ENCODE measurements around the gene PRKCH. TPM values are rescaled to one million over a fixed set of nuclear protein-coding genes. Genes with fewer than 3 reads are reported as not detected.

PRKCH gene
- total RNA-seq, 6 experiments from 2014 or later, result 5.0 to 12.1 (median 8.8) TPM

- Histone ChIP-seq H3K27me3 (no peaks in the 10 kb centered on the region), H3K4me3 (no peak overlapping the region), H3K9me3 (no peaks in the 10 kb centered on the region), H3K36me3 (no peaks in the 10 kb centered on the region), H3K27ac (no peak overlapping the region), H3K4me1 (no peaks in the 10 kb centered on the region)
- 33% methylated on average over 3 of the region's 3 CpGs for WGBS (ENCODE audit: insufficient coverage, low coverage, low lambda C conversion rate, missing lambda C conversion rate)
- TF ChIP-seq POLR2A (IDR thresholded peaks at IDR 0.05), result no peak
- TF ChIP-seq, protein P1, sequence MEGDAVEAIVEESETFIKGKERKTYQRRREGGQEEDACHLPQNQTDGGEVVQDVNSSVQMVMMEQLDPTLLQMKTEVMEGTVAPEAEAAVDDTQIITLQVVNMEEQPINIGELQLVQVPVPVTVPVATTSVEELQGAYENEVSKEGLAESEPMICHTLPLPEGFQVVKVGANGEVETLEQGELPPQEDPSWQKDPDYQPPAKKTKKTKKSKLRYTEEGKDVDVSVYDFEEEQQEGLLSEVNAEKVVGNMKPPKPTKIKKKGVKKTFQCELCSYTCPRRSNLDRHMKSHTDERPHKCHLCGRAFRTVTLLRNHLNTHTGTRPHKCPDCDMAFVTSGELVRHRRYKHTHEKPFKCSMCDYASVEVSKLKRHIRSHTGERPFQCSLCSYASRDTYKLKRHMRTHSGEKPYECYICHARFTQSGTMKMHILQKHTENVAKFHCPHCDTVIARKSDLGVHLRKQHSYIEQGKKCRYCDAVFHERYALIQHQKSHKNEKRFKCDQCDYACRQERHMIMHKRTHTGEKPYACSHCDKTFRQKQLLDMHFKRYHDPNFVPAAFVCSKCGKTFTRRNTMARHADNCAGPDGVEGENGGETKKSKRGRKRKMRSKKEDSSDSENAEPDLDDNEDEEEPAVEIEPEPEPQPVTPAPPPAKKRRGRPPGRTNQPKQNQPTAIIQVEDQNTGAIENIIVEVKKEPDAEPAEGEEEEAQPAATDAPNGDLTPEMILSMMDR (IDR thresholded peaks at IDR 0.05), result no peak
- intact Hi-C loops (cut with DNase I), result no loop called here
- peak in 1 of 4 donors; percentile 14 for ATAC-seq
- DNase-seq, result no peak
Observed at GRCh38 chr14:61365667-61366212, 44.4 kb downstream of the PRKCH start.

DNA sequence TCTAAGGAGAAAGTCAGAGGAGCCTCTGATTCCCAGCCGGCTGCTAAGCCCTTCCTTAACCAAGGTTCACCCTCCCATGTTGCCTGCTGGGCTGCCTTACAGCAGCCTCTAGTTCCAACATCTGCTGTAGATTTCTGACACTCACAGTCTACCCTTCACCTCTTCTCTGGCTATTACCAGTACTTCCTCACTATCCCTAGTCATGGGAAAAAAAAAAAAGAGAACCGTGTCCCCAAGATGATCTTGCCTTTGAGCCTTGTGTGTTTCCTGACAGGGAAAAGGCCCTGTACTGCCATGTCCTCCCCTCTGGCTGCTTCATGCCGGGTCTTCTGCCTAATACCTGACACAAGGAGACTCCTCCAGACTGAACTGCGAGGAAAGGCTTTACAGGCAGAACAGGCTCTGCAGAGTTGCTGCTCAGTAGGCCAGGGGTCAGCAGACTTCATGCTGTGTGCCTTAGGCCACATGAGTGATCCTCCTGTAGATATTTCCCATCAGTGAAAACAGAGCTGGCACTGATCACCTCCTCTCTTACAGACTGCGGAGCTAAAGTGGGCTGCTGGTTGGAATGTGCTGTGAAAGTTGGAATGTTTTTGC lies 46.8 kb downstream of the PRKCH start:
- H3K4me3 ChIP-seq, result no peak overlapping the region
- H3K36me3 ChIP-seq, result no peaks in the 10 kb centered on the region
- no peaks in the 10 kb centered on the region for H3K4me1 ChIP-seq
- H3K9me3 ChIP-seq, result no peaks in the 10 kb centered on the region
- H3K27me3 ChIP-seq, result no peaks in the 10 kb centered on the region
- no peak for DNase-seq
- no peak overlapping the region for H3K27ac ChIP-seq
- 60% methylated on average over 3 of the region's 5 CpGs for WGBS (ENCODE audit: insufficient coverage, low coverage, low lambda C conversion rate, missing lambda C conversion rate)
- ATAC-seq, result peak; percentile 6 to 40 (median 29)
- intact Hi-C loops (cut with DNase I), result no loop called here
- TF ChIP-seq POLR2A (IDR thresholded peaks at IDR 0.05), result no peak
- TF ChIP-seq, protein P1 (IDR thresholded peaks at IDR 0.05), result no peak

GRCh38 chr14:61368781-61369453 lies 47.5 kb downstream of the PRKCH start:
- H3K27me3 ChIP-seq, result no peaks in the 10 kb centered on the region
- intact Hi-C loops (cut with DNase I), result no loop called here
- H3K27ac ChIP-seq, result no peak overlapping the region
- no peak for ATAC-seq
- no peak overlapping the region for H3K4me3 ChIP-seq
- 63% methylated on average over 3 of the region's 3 CpGs for WGBS (ENCODE audit: insufficient coverage, low coverage, low lambda C conversion rate, missing lambda C conversion rate)
- no peaks in the 10 kb centered on the region for H3K36me3 ChIP-seq
- H3K9me3 ChIP-seq, result no peaks in the 10 kb centered on the region
- TF ChIP-seq POLR2A (IDR thresholded peaks at IDR 0.05), result no peak
- TF ChIP-seq, protein P1 (IDR thresholded peaks at IDR 0.05), result no peak
- DNase-seq, result no peak
- no peaks in the 10 kb centered on the region for H3K4me1 ChIP-seq

GRCh38 chr14:61369454-61369810 lies 48.1 kb downstream of the PRKCH start:
- TF ChIP-seq, protein P1 (IDR thresholded peaks at IDR 0.05), result no peak
- TF ChIP-seq POLR2A (IDR thresholded peaks at IDR 0.05), result no peak
- DNase-seq (no peak), ATAC-seq (no peak)
- H3K4me3 ChIP-seq, result no peak overlapping the region
- peaks cover 0 to 3% (median 0%) of the 10 kb centered on the region in 4 donors for H3K9me3 ChIP-seq
- intact Hi-C loops (cut with DNase I), result no loop called here
- no peaks in the 10 kb centered on the region for H3K27me3 ChIP-seq
- no peaks in the 10 kb centered on the region for H3K4me1 ChIP-seq
- H3K36me3 ChIP-seq, result no peaks in the 10 kb centered on the region
- no peak overlapping the region for H3K27ac ChIP-seq
- 80% methylated on average over 3 of the region's 3 CpGs for WGBS (ENCODE audit: insufficient coverage, low coverage, low lambda C conversion rate, missing lambda C conversion rate)
